HCT116 (cell line): ENCODE data around the gene SMIM41. TPM values are rescaled to one million over a fixed set of nuclear protein-coding genes. Genes with fewer than 3 reads are reported as not detected.

ENCODE experiments used
- ATAC-seq: fragments of 200-7000 bp; cut with Tn5 transposase; 2 replicates; pipeline ENCODE4 v1.9.1; 2020; ENCODE audit warnings: mild to moderate bottlenecking, moderate library complexity
- BruUV-seq: library from RNA; stranded (reverse); fragments of 400-500 nt; replicated peaks from 2 replicates; lab custom pipeline; 2021; lab: Mats Ljungman, UMichigan
- CTCF ChIA-PET: fragments of 300-600 bp; sonication (Branson Sonifier 250); formaldehyde crosslinking; loops from one replicate; lab custom pipeline; 2021; ENCODE audit warnings: antibody characterized with exemption; lab: Charles Lee
- POLR2A ChIA-PET: fragments of 300-600, 350-600 bp; sonication (Branson Sonifier 250); formaldehyde crosslinking; loops from one replicate; lab custom pipeline; 2021; ENCODE audit warnings: antibody characterized with exemption; lab: Charles Lee
- RAD21 ChIA-PET, 2 experiments: fragments of 300-600 bp; sonication (Branson Sonifier 250); formaldehyde crosslinking; loops; one replicate each; lab custom pipeline; 2023; ENCODE audit warnings: low total read pairs in 2 of 2; ENCODE audit not compliant: uncharacterized antibody in 2 of 2, unreplicated experiment in 2 of 2, low non-redundant PET in 1 of 2; lab: Charles Lee
- DNase-seq: peaks from one replicate; pipeline ENCODE4 v3.0.0-alpha.2; 2010; ENCODE audit warnings: low read depth, low spot score
- H2AFZ ChIP-seq: fragments of 200-600 bp; shearing (Covaris generic), sonication (generic); 2 replicates; pipeline ENCODE4 v1.6.1; 2017; ENCODE audit warnings: low read depth, mixed run types, mixed read lengths, antibody characterized with exemption, low read length; ENCODE audit not compliant: poor library complexity, severe bottlenecking
- H3K27ac ChIP-seq: 2 replicates; pipeline ENCODE4 v1.5.1; 2012; ENCODE audit warnings: low read depth, low read length
- H3K27me3 ChIP-seq: fragments of 200-600 bp; sonication (generic); 2 replicates; pipeline ENCODE4 v1.6.1; 2016; ENCODE audit warnings: mixed run types, low read length, mixed read lengths; ENCODE audit not compliant: insufficient read depth
- H3K36me3 ChIP-seq, 2 experiments: fragments of 200-500 bp in 1 of 2; fragments of 200-600 bp in 1 of 2; sonication (Bioruptor generic) in 1 of 2; sonication (generic) in 1 of 2; 2 replicates each; pipeline versions ENCODE4 v1.5.1 to v1.6.1; 2014 to 2016; ENCODE audit warnings: low read length in 2 of 2, inconsistent platforms in 1 of 2, mixed read lengths in 1 of 2, mixed run types in 1 of 2; ENCODE audit not compliant: insufficient read depth in 2 of 2, control insufficient read depth in 1 of 2
- H3K4me1 ChIP-seq, 2 experiments: fragments of 200-600 bp in 1 of 2; sonication (generic) in 1 of 2; 2 replicates each; pipeline versions ENCODE4 v1.5.1 to v1.6.1; 2012 to 2017; ENCODE audit warnings: low read length in 2 of 2, inconsistent platforms in 1 of 2, mild to moderate bottlenecking in 1 of 2, mixed read lengths in 1 of 2, mixed run types in 1 of 2, moderate library complexity in 1 of 2; ENCODE audit not compliant: insufficient read depth in 2 of 2, control insufficient read depth in 1 of 2
- H3K4me2 ChIP-seq: fragments of 200-600 bp; sonication (generic); 2 replicates; pipeline ENCODE4 v1.6.1; 2017; ENCODE audit warnings: mixed run types, low read length, mixed read lengths
- H3K4me3 ChIP-seq, 2 experiments: fragments of 200-600 bp in 1 of 2; sonication (generic) in 1 of 2; replicated peaks in 1 of 2; 2 replicates each; pipeline ENCODE4 v1.5.1; 2011 to 2016; ENCODE audit warnings: low read length in 2 of 2, control low read depth in 1 of 2, low read depth in 1 of 2, mild to moderate bottlenecking in 1 of 2, mixed read lengths in 1 of 2, mixed run types in 1 of 2
- H3K79me2 ChIP-seq: fragments of 200-600 bp; sonication (generic); 2 replicates; pipeline ENCODE4 v1.6.1; 2017; ENCODE audit warnings: mild to moderate bottlenecking, mixed run types, low read length, moderate library complexity, mixed read lengths; ENCODE audit not compliant: insufficient read depth
- H3K9ac ChIP-seq: fragments of 200-600 bp; sonication (generic); 2 replicates; pipeline ENCODE4 v1.6.1; 2016; ENCODE audit warnings: low read length, mixed read lengths
- H3K9me2 ChIP-seq: fragments of 200-600 bp; sonication (generic), shearing (Covaris generic); 2 replicates; pipeline ENCODE4 v1.6.1; 2017; ENCODE audit warnings: mixed run types, mild to moderate bottlenecking, moderate library complexity; ENCODE audit not compliant: insufficient read depth
- H3K9me3 ChIP-seq, 2 experiments: fragments of 200-500 bp in 1 of 2; fragments of 200-600 bp in 1 of 2; sonication (Bioruptor generic) in 1 of 2; sonication (generic) in 1 of 2; 2 replicates each; pipeline ENCODE4 v1.6.1; 2014 to 2017; ENCODE audit warnings: low read length in 2 of 2, mixed read lengths in 2 of 2, inconsistent platforms in 1 of 2, low read depth in 1 of 2, mild to moderate bottlenecking in 1 of 2, mixed run types in 1 of 2, moderate library complexity in 1 of 2; ENCODE audit not compliant: control insufficient read depth in 1 of 2, insufficient read depth in 1 of 2
- H4K20me1 ChIP-seq: fragments of 200-600 bp; sonication (generic), shearing (Covaris generic); 2 replicates; pipeline ENCODE4 v1.6.1; 2017; ENCODE audit warnings: mixed run types, mild to moderate bottlenecking, moderate library complexity; ENCODE audit not compliant: insufficient read depth
- CBX3 ChIP-seq: IDR thresholded peaks from 2 replicates; pipeline ENCODE4 v1.6.1; 2012; ENCODE audit warnings: low read depth
- EGR1 ChIP-seq: IDR thresholded peaks from 2 replicates; pipeline ENCODE4 v1.6.1; 2012; ENCODE audit warnings: low read depth
- ELF1 ChIP-seq: IDR thresholded peaks from 2 replicates; pipeline ENCODE4 v1.6.1; 2012; ENCODE audit warnings: low read depth, borderline replicate concordance
- EZH2 ChIP-seq: fragments of 200-600 bp; sonication (generic); IDR thresholded peaks from 2 replicates; pipeline ENCODE4 v1.6.1; 2017; ENCODE audit warnings: antibody characterized with exemption, mixed run types
- EZH2phosphoT487 ChIP-seq: fragments of 200-600 bp; IDR thresholded peaks from 2 replicates; pipeline ENCODE4 v1.6.1; 2018; ENCODE audit warnings: antibody characterized with exemption, borderline replicate concordance
- SIN3A ChIP-seq: IDR thresholded peaks from 2 replicates; pipeline ENCODE4 v1.6.1; 2012; ENCODE audit warnings: low read depth
- TCF7L2 ChIP-seq: IDR thresholded peaks from 2 replicates; pipeline ENCODE4 v1.7.0; 2011; ENCODE audit warnings: borderline replicate concordance, inconsistent platforms; ENCODE audit not compliant: insufficient read depth, insufficient read length; ENCODE audit errors: extremely low read depth
- YY1 ChIP-seq: IDR thresholded peaks from 2 replicates; pipeline ENCODE4 v1.6.1; 2011; ENCODE audit warnings: low read length, low read depth, moderate library complexity, mild to moderate bottlenecking; ENCODE audit not compliant: insufficient replicate concordance; ENCODE audit errors: extremely low read depth
- ZNF274 ChIP-seq: fragments of 200-500 bp; sonication (Bioruptor generic); IDR thresholded peaks from 2 replicates; pipeline ENCODE4 v1.6.1; 2014; ENCODE audit warnings: mild to moderate bottlenecking, low read depth, low read length, inconsistent platforms
- intact Hi-C: fragments of 100-400 bp; cut with micrococcal nuclease; formaldehyde crosslinking; loops from 2 replicates; pipeline ENCODE4 v1.10.0; 2022
- total RNA-seq: library from RNA; stranded (reverse); gene quantifications from one replicate; pipeline ENCODE4 v1.2.1, GENCODE V29; 2021; ENCODE audit not compliant: unreplicated experiment
- TF ChIP-seq, protein P1 (sequence below): IDR thresholded peaks from 2 replicates; pipeline ENCODE4 v1.6.1; 2012
- TF ChIP-seq, protein P2 (sequence below): IDR thresholded peaks from 2 replicates; pipeline ENCODE4 v1.6.1; 2012
- TF ChIP-seq, protein P3 (sequence below), 3 experiments: fragments of 200-600 bp in 1 of 3; sonication (generic) in 1 of 3; IDR thresholded peaks in 2 of 3; conservative IDR thresholded peaks in 1 of 3; 2 replicates each; pipeline ENCODE4 v1.5.1; 2012 to 2017; ENCODE audit warnings: low read depth in 2 of 3, low read length in 2 of 3, antibody characterized with exemption in 1 of 3, borderline replicate concordance in 1 of 3, control low read depth in 1 of 3, mild to moderate bottlenecking in 1 of 3, mixed read lengths in 1 of 3, mixed run types in 1 of 3, moderate library complexity in 1 of 3; ENCODE audit not compliant: insufficient read depth in 1 of 3

The SMIM41 gene
- total RNA-seq, 1 experiment from 2014 or later = not detected

DNA sequence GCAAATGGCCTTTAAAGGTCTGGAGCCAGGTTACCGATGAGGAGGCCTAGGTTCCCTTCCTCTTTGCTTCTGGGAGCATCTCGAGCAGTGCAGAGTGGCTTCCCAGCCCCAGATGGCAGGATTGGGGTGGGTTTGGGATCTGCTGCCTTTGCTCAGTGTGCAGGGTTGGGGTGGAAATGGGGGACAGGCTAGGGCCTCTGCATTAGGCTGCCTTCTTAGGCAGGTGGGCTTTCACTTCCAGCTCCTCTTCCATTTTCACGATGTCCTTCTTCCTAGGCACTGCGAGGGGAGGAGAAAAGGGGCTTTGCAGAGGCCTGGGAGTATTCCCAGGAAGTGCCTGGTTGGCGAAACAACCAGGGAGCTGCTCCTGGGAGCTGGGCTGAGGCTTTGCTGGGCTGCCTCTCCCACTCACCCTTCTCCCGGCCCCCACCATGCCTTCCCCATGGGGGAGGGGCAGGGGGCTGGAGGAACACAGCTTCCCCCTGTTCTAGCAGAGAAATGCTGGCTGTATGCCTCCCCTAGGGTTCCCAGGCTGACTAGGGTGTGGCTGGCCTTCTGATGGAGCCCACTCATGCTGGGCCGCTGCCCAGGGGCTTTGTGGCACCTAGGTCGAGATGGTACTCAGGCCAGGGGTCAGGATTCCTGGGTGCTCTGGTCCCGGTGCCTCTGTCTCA is 25.8 kb upstream of the SMIM41 start:
- POLR2A ChIA-PET = no interaction called here
- no TSS peak for BruUV-seq
- CTCF ChIA-PET = no interaction called here
- Histone ChIP-seq H2AFZ (no peak overlapping the region), H3K79me2 (peaks cover 31% of the 10 kb centered on the region; the same call in 1 of the 2 replicates), H3K36me3 (peaks cover 3 to 8% of the 10 kb centered on the region in 2 experiments; a peak in 2 of 4 replicates), H3K4me3 (no peak overlapping the region), H3K9me3 (no peaks in the 10 kb centered on the region), H3K4me2 (no peak overlapping the region), H3K9ac (no peak overlapping the region), H4K20me1 (no peaks in the 10 kb centered on the region), H3K27ac (no peak overlapping the region), H3K4me1 (peaks cover 22 to 42% of the 10 kb centered on the region in 2 experiments), H3K9me2 (no peaks in the 10 kb centered on the region), H3K27me3 (no peaks in the 10 kb centered on the region)
- TF ChIP-seq, protein P1, sequence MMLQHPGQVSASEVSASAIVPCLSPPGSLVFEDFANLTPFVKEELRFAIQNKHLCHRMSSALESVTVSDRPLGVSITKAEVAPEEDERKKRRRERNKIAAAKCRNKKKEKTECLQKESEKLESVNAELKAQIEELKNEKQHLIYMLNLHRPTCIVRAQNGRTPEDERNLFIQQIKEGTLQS = no peak
- TF ChIP-seq EZH2 = no peak
- TF ChIP-seq TCF7L2 = no peak
- TF ChIP-seq ZNF274 = no peak
- TF ChIP-seq ELF1 = no peak
- TF ChIP-seq EGR1 = no peak
- intact Hi-C loops = no loop called here
- no peak for DNase-seq
- no peak for ATAC-seq
- RAD21 ChIA-PET = no interaction called here

DNA sequence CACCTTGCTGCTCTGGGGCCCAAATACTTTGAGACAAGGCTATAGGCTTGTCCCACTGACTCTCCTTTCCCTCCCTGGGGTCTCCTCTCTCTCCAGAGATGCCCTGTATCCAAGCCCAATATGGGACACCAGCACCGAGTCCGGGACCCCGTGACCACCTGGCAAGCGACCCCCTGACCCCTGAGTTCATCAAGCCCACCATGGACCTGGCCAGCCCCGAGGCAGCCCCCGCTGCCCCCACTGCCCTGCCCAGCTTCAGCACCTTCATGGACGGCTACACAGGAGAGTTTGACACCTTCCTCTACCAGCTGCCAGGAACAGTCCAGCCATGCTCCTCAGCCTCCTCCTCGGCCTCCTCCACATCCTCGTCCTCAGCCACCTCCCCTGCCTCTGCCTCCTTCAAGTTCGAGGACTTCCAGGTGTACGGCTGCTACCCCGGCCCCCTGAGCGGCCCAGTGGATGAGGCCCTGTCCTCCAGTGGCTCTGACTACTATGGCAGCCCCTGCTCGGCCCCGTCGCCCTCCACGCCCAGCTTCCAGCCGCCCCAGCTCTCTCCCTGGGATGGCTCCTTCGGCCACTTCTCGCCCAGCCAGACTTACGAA is 25.2 kb upstream of the SMIM41 start:
- no peaks in the 10 kb centered on the region for H3K27me3 ChIP-seq
- DNase-seq = no peak
- ChIA-PET CTCF (interaction anchor here (1.3 kb wide), 1 partner anchor 29 kb away, joined by 4 read pairs; no protein-coding TSS in a partner anchor), POLR2A (no interaction called here), RAD21 (no interaction called here)
- BruUV-seq = no TSS peak
- H2AFZ ChIP-seq = no peak overlapping the region
- no peak for ATAC-seq
- intact Hi-C loops = no loop called here
- no peaks in the 10 kb centered on the region for H4K20me1 ChIP-seq
- peaks cover 22 to 35% of the 10 kb centered on the region in 2 experiments for H3K4me1 ChIP-seq
- H3K4me3 ChIP-seq = no peak overlapping the region
- H3K4me2 ChIP-seq = no peak overlapping the region
- no peak overlapping the region for H3K27ac ChIP-seq
- H3K9ac ChIP-seq = no peak overlapping the region
- no peaks in the 10 kb centered on the region for H3K9me2 ChIP-seq
- peaks cover 3 to 8% of the 10 kb centered on the region in 2 experiments; a peak in 2 of 4 replicates for H3K36me3 ChIP-seq
- H3K9me3 ChIP-seq = no peaks in the 10 kb centered on the region
- peaks cover 31% of the 10 kb centered on the region; the same call in 1 of the 2 replicates for H3K79me2 ChIP-seq
- TF ChIP-seq CBX3 (no peak), YY1 (no peak), EZH2 (no peak), SIN3A (no peak), EZH2phosphoT487 (no peak)
- TF ChIP-seq, protein P2, sequence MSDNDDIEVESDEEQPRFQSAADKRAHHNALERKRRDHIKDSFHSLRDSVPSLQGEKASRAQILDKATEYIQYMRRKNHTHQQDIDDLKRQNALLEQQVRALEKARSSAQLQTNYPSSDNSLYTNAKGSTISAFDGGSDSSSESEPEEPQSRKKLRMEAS = no peak
- TF ChIP-seq, protein P3, sequence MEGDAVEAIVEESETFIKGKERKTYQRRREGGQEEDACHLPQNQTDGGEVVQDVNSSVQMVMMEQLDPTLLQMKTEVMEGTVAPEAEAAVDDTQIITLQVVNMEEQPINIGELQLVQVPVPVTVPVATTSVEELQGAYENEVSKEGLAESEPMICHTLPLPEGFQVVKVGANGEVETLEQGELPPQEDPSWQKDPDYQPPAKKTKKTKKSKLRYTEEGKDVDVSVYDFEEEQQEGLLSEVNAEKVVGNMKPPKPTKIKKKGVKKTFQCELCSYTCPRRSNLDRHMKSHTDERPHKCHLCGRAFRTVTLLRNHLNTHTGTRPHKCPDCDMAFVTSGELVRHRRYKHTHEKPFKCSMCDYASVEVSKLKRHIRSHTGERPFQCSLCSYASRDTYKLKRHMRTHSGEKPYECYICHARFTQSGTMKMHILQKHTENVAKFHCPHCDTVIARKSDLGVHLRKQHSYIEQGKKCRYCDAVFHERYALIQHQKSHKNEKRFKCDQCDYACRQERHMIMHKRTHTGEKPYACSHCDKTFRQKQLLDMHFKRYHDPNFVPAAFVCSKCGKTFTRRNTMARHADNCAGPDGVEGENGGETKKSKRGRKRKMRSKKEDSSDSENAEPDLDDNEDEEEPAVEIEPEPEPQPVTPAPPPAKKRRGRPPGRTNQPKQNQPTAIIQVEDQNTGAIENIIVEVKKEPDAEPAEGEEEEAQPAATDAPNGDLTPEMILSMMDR (IDR thresholded peaks at IDR 0.05 in 2 of 3, conservative IDR thresholded peaks at IDR 0.05 in 1 of 3; ENCODE audit: borderline replicate concordance in 1 of 3, insufficient read depth in 1 of 3, low read depth in 2 of 3, low read length in 2 of 3) = no peak
